ENCODE results near the gene ERI3. TPM values are rescaled to one million over a fixed set of nuclear protein-coding genes. Genes with fewer than 3 reads are reported as not detected.

The ERI3 gene
- total and polyA plus RNA-seq, 2 of the 13 experiments (the other 11 are each of a cell fraction or from before 2014, with no cell fraction given) = 35.6 to 35.9 TPM

GRCh38 chr1:44346184-44346583 is 8.9 kb downstream of the ERI3 start (continued):
- TF ChIP-seq CHD4 (IDR thresholded peaks at IDR 0.05; ENCODE audit: borderline replicate concordance, low read length) = no peak
- no peak for TF ChIP-seq TP53 (CRISPR knock-in tag; conservative IDR thresholded peaks at IDR 0.05)
- no peak for TF ChIP-seq ATF7 (IDR thresholded peaks at IDR 0.05)
- no peak for TF ChIP-seq ATF7 (CRISPR knock-in tag; IDR thresholded peaks at IDR 0.05)
- no peak for TF ChIP-seq ZNF850 (CRISPR knock-in tag; conservative IDR thresholded peaks at IDR 0.05)
- TF ChIP-seq ZMYM4 (CRISPR knock-in tag; IDR thresholded peaks at IDR 0.05) = no peak
- TF ChIP-seq PCBP1 (IDR thresholded peaks at IDR 0.05; ENCODE audit: borderline replicate concordance, low read depth, low read length) = no peak
- TF ChIP-seq IKZF1 (IDR thresholded peaks at IDR 0.05) = no peak

- peaks cover 2% of the 10 kb centered on the region; the same call in 1 of the 2 replicates for H3K4me1 ChIP-seq (ENCODE audit: insufficient read depth, low read length)
- H3K27ac ChIP-seq (ENCODE audit: extremely low read length, insufficient read depth, low read length) = no peak overlapping the region
- H3K27me3 ChIP-seq (ENCODE audit: control insufficient read depth in 1 of 2, insufficient read depth in 2 of 2, low read length in 2 of 2) = no peaks in the 10 kb centered on the region
- in situ Hi-C loops (cut with HindIII; ENCODE audit: extremely low pct_ligation_motif_present, low pct_unique_long_range_greater_than_20kb) (no loop called here), intact Hi-C loops (cut with micrococcal nuclease; ENCODE audit: unreplicated experiment) (no loop called here)
- H4K20me1 ChIP-seq (ENCODE audit: insufficient read depth, low read length) = no peaks in the 10 kb centered on the region
- ChIA-PET POLR2A (interaction anchor here (1.0 kb wide), 1 partner anchor 9 kb away, joined by 4 read pairs; the partner anchor contains the start of gene ERI3), CTCF (ENCODE audit: low intra/inter-chr PET ratio, low total read pairs) (no interaction called here)
- H2AFZ ChIP-seq (ENCODE audit: low read length) = no peak overlapping the region
- no peak overlapping the region for H3K4me2 ChIP-seq (ENCODE audit: low read depth, low read length)
- no peak overlapping the region for H3K9ac ChIP-seq (ENCODE audit: insufficient read depth, low read depth, low read length)
- H3K9me3 ChIP-seq (ENCODE audit: low read length) = no peaks in the 10 kb centered on the region
- H3K4me3 ChIP-seq (replicated peaks in 1 of 3; ENCODE audit: insufficient read depth in 1 of 3, low read depth in 2 of 3, low read length in 3 of 3) = no peak overlapping the region
- H3K79me2 ChIP-seq (ENCODE audit: insufficient read depth, low read length) = peaks cover 4% of the 10 kb centered on the region
- BruUV-seq (replicated peaks) = no TSS peak
- ATAC-seq = no peak
- FAIRE-seq = no peak
- DNase-seq (ENCODE audit: low spot score) = no peak
- TF ChIP-seq ZBTB42 (CRISPR knock-in tag; IDR thresholded peaks at IDR 0.05) (no peak), MED1 (CRISPR knock-in tag; IDR thresholded peaks at IDR 0.05) (no peak), ZNF354B (CRISPR knock-in tag; IDR thresholded peaks at IDR 0.05) (no peak), PRDM4 (CRISPR knock-in tag; IDR thresholded peaks at IDR 0.05; ENCODE audit: borderline replicate concordance) (no peak), KMT2B (CRISPR knock-in tag; IDR thresholded peaks at IDR 0.05) (no peak), ZBTB21 (CRISPR knock-in tag; IDR thresholded peaks at IDR 0.05) (no peak), GATA4 (IDR thresholded peaks at IDR 0.05; ENCODE audit: borderline replicate concordance, low read depth) (no peak), MTA3 (CRISPR knock-in tag; IDR thresholded peaks at IDR 0.05) (no peak)
- H3K36me3 ChIP-seq (replicated peaks in 1 of 2; ENCODE audit: control insufficient read depth in 1 of 2, insufficient read depth in 2 of 2, low read length in 2 of 2) = no peaks in the 10 kb centered on the region; a peak in 1 of 5 replicates
These were observed 9.8 kb downstream of the ERI3 start for GRCh38 chr1:44345187-44345775.
